BJ (cell line): ENCODE results near the gene ZSWIM1. TPM values are rescaled to one million over a fixed set of nuclear protein-coding genes. Genes with fewer than 3 reads are reported as not detected.
A peak's percentile ranks its signal among the peaks of the same experiment; 100 is the strongest.

Experiments
- CTCF ChIA-PET: fragments of 350-600 bp; formaldehyde crosslinking; extraction: SDS; loops from one replicate; lab custom pipeline; 2021; ENCODE audit warnings: antibody characterized with exemption, inconsistent platforms; lab: Yijun Ruan, JAX
- POLR2A ChIA-PET: fragments of 300-600 bp; sonication (Branson Sonifier 250); formaldehyde crosslinking; extraction: SDS; loops from one replicate; lab custom pipeline; 2021; ENCODE audit warnings: antibody characterized with exemption; lab: Charles Lee
- DNase-seq: peaks from one replicate; pipeline ENCODE4 v3.0.0-alpha.2; 2011; ENCODE audit warnings: low read depth
- H3K27me3 ChIP-seq: 2 replicates; pipeline ENCODE4 v1.6.0; 2011; ENCODE audit warnings: low read length; ENCODE audit not compliant: control insufficient read depth, insufficient read depth
- H3K36me3 ChIP-seq: 2 replicates; pipeline ENCODE4 v1.5.1; 2011; ENCODE audit warnings: low read length; ENCODE audit not compliant: control insufficient read depth, insufficient read depth
- H3K4me3 ChIP-seq: 2 replicates; pipeline ENCODE4 v1.5.1; 2011; ENCODE audit warnings: low read depth, mild to moderate bottlenecking, control low read depth, low read length
- CTCF ChIP-seq: IDR thresholded peaks from 2 replicates; pipeline ENCODE4 v1.5.1; 2011; ENCODE audit warnings: low read depth, mild to moderate bottlenecking, control low read depth, inconsistent platforms, low read length, moderate library complexity; ENCODE audit not compliant: insufficient read depth
- polyA plus RNA-seq: library from polyadenylated mRNA; depleted of rRNA; stranded (reverse); fragments of >200 nt; gene quantifications from 2 replicates; pipeline ENCODE4 v1.2.3, GENCODE V29; 2011

ZSWIM1 gene
- polyA plus RNA-seq, 1 experiment, result 6.0 TPM

- Histone ChIP-seq H3K27me3 (no peaks in the 10 kb centered on the region), H3K4me3 (no peak within 1 kb of the TSS), H3K36me3 (peaks cover 14% of the 10 kb centered on the region)
- TF ChIP-seq CTCF, result no peak
- POLR2A ChIA-PET, result no interaction called here
- CTCF ChIA-PET, result interaction anchor here (0.7 to 1.0 kb wide), 2 partner anchors 70 to 88 kb away, joined by 3 to 4 read pairs; no protein-coding TSS in a partner anchor
- DNase-seq, result no peak
These were observed 6.3 kb downstream of the ZSWIM1 start, which contains the start of gene SPATA25 for GRCh38 chr20:45887346-45887715. Gene SPATA25 (minus strand): TSS chr20:45887622. CDS start chr20:45887590, 32 bp downstream.

GRCh38 chr20:45888681-45889080 lies 7.7 kb downstream of the ZSWIM1 start:
- ChIA-PET POLR2A (no interaction called here), CTCF (interaction anchor here (2.3 kb wide), 1 partner anchor 82 kb away, joined by 15 read pairs; no protein-coding TSS in a partner anchor)
- TF ChIP-seq CTCF, result no peak
- Histone ChIP-seq H3K27me3 (no peaks in the 10 kb centered on the region), H3K4me3 (no peak overlapping the region), H3K36me3 (peaks cover 10% of the 10 kb centered on the region)
- DNase-seq, result no peak

- Histone ChIP-seq H3K36me3 (peaks cover 10% of the 10 kb centered on the region), H3K27me3 (no peaks in the 10 kb centered on the region), H3K4me3 (peak overlapping the region; percentile 77)
- CTCF ChIA-PET, result interaction anchor here (0.7 to 3.4 kb wide), 23 partner anchors 9 to 91 kb away, joined by 3 to 15 read pairs (median 4); partner anchors contain the start of gene ZSWIM1
- peak; percentile 76 for TF ChIP-seq CTCF
- POLR2A ChIA-PET, result interaction anchor here (0.6 kb wide), 1 partner anchor 62 kb away, joined by 3 read pairs; no protein-coding TSS in a partner anchor
- DNase-seq, result no peak
These were observed 9.3 kb downstream of the ZSWIM1 start for GRCh38 chr20:45890077-45890984.

DNA sequence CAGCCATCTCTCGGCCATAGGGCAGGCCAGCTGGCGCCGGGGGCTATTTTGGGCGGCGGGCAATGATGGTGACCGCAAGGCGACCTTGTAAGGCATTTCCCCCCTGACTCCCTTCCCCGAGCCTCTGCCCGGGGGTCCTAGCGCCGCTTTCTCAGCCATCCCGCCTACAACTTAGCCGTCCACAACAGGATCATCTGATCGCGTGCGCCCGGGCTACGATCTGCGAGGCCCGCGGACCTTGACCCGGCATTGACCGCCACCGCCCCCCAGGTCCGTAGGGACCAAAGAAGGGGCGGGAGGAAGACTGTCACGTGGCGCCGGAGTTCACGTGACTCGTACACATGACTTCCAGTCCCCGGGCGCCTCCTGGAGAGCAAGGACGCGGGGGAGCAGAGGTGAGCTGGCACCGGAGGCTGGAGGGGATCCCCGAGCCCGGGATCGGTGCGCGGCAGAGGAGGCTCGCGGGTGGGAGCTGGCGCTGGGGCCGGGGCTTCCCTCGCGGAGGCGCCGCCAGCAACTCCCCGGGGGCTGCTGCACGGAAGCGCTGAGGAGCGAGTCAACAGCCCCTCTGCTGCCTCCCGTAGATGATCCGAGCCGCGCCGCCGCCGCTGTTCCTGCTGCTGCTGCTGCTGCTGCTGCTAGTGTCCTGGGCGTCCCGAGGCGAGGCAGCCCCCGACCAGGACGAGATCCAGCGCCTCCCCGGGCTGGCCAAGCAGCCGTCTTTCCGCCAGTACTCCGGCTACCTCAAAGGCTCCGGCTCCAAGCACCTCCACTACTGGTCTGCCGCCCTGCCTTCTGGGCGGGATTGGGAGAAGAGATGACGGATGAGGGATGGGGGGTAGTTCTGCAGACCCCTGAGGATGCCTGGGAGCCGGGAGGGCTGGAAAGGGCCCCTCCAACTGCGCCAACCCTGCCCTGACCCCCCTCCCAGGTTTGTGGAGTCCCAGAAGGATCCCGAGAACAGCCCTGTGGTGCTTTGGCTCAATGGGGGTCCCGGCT lies 10.3 kb downstream of the ZSWIM1 start, which contains the start of the genes CTSA and NEURL2:
CTSA (plus strand) TSS at position 351 of the 999 bp plus-strand sequence; CDS start at position 585, 234 bp downstream.
NEURL2 (minus strand) TSS at position 224 of the 999 bp plus-strand sequence; CDS start at position 7, 217 bp downstream.
- POLR2A ChIA-PET, result interaction anchor here (0.7 kb wide), 1 partner anchor 8 kb away, joined by 3 read pairs; no protein-coding TSS in a partner anchor
- no peak for DNase-seq
- TF ChIP-seq CTCF, result 0 out of 2 replicates have a peak, but pooled peaks have one; percentile 1
- Histone ChIP-seq H3K4me3 (peak within 1 kb of the TSS; percentile 77), H3K27me3 (no peaks in the 10 kb centered on the region), H3K36me3 (peaks cover 10% of the 10 kb centered on the region)
- CTCF ChIA-PET, result interaction anchor here (1.0 to 3.4 kb wide), 11 partner anchors 8 to 92 kb away, joined by 3 to 15 read pairs (median 7); partner anchors contain the start of gene ZSWIM1
